GM18511 (cell line): ENCODE results near the gene ZCCHC7.
"Not testable (repeated sequence)": the region's sequence is repeated elsewhere in the genome, so short reads cannot be mapped to it uniquely, and the experiment has no call there.

Experiments
- ATAC-seq: cut with Tn5 transposase; IDR thresholded peaks from one replicate; pipeline ENCODE4 v1.9.1; 2021; ENCODE audit warnings: mild to moderate bottlenecking, moderate library complexity; ENCODE audit not compliant: unreplicated experiment

Gene ZCCHC7

GRCh38 chr9:37291612-37292238 lies 171.4 kb downstream of the ZCCHC7 start:
- not testable (repeated sequence) for ATAC-seq

DNA sequence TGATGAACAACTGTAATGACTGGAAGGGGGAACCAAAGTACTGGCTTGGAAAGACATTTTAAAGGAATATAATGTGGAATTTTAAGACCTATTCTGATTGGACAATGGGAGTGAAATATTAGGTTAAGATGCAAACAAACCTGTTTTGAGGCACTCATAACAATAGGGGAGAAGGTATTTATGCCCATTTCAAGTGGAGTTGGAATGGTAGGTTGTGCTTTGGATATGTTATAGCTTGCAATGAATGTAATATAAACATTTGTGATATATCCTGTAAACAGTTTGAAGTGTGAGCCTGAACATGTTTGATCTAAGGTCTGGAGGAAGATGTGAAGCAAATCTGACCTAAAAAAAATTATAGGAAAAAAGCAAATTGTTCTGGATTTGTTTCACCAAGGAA lies 172.5 kb downstream of the ZCCHC7 start:
- ATAC-seq = no peak

DNA sequence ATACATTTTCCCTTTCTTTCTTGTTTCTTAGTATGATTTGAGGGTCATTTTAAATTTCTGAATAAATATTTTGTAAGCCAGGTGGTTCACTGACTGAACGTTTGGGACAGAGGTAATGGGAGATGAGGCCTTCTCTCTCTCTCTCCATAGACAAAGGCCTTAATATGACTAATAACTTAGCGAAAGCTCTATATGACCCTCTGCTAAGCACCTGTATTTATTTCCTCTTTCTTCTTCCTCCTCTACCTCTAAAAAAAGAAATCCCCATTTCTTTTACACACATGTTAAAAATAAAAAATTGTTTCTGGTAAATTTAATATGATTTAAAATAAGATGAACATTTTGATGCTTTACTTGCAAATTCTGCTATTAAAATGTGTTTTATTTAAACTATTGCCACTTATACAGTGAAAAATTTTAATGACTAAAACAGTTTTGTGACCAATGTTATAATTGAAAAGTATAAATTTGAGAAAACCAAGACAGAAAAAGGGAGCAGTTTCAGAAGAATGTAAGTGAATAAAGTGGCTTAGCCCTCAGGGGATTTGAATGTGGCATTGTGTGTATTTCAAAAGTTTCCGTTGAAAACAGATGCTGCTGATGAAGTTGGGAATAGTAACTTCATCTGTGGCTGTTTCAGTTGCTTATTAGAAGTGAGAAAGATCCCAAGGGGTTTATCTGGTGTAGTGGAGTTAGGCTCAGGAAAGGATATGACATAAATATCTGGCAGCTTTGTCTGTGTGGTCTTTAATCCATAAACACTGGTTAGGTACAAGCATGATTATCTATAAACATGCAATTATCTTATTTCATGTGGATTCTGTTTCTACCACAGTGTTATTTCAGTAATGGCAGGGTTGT lies 173.5 kb downstream of the ZCCHC7 start:
- peak; percentile 72 for ATAC-seq

DNA sequence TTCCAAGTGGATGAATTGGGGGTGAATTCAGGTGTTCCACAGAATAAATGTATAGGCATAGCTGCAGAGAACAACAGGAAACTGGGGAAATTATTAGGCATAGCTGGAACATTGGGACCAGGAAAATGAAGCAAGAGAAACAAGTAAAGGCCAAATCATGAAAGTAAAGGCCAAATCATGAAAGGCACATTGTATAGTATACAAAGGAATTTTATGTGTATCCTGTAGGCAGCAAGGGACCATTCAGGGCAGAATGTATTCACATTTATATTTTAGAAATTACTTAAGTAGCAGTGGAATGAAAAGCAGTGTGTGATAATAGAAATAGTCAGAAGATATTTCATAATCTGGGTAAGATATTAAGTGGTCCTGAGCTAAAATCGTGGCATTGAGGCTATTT lies 174.8 kb downstream of the ZCCHC7 start:
- no peak for ATAC-seq

DNA sequence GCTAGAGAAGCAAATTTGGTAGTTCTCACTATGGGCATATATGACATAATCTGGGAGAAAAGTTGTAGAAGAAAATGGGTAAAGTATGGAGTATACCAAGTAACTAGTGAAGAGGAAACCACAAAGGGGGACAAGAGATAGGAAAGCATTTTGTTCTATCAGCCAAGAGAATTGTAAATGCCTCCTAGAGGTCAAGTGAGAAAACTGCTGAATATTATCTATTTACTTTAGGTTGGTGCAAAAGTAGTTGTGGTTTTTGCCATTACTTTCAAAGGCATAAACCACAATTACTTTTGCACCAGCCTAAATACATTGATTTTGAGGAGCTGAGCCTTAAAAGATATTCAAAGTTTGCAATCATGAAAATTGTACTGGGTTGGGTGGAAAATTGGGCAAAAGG lies 175.4 kb downstream of the ZCCHC7 start:
- no peak for ATAC-seq

DNA sequence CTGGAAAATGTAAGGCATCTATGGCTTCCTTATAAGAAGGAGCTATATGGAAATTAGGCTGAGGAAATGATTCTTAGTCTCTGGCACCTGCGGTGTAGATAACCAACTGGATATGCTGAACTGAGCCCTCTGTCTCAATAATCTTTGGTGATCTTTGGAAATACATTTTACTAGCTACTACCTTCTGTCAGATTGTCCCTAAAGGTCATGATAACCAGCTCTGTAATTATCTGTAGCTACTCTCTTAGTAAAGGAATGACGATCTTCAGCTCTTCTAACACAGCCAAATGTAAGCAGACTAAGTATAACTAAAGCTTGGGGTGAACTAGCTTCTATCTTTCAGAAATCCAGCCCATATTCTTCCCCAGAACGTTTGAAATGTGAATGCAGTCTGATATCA lies 177.2 kb downstream of the ZCCHC7 start:
- ATAC-seq = no peak

DNA sequence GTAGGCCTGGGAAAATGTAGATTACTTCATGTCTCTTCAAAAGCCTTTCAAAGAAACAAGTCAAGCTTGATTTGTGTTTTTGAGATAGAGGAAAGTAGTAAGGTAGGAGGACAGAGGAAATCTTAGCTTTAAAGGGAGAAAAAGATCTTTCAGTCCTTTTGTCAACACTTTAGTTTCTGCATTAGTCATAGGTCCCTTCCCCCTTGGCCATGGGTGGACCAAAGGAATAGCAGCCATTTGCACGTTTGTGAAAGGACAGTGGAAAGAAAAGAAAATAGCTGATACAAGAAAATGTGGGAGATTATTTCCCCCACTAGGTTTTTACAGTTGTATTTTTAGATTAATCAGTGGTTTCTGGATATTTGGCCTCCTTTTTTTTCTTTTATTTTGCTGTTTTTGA lies 180.2 kb downstream of the ZCCHC7 start:
- peak; percentile 42 for ATAC-seq

- no peak for ATAC-seq
Observed at GRCh38 chr9:37301042-37301853, 180.9 kb downstream of the ZCCHC7 start.

DNA sequence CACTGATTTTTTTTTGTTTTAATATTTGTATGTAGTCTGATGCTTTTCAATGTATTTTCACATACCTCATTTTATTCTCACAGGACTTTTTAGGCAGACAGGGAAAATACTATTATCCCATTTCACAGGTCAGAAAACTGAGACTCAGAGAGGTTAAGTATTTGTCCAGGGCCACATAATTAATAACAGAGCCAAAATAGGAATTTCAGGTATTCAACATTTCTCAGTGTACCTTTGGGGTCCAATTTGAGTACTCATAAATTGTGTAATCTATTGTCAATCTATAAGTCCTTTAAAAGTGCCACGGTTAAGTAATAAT lies 181.4 kb downstream of the ZCCHC7 start:
- no peak for ATAC-seq

- ATAC-seq = peak; percentile 84
Observed at GRCh38 chr9:37302277-37302676, 181.9 kb downstream of the ZCCHC7 start.

DNA sequence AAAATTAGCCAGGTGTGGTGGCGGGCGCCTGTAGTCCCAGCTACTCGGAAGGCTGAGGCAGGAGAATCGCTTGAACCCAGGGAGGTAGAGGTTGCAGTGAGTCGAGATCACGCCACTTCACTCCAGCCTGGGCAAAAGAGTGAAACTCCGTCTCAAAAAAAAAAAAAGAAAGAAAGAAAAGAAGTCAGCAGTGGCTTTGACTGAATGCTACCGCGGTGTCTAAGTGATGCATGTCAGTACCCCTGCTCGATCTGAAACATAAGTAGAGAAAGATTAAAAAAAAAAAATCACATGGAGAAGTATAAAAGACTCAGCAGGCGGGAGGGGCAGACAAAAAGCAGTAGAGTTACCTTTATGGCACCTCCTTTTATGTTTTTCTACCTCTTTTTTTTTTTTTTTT lies 182.9 kb downstream of the ZCCHC7 start:
- ATAC-seq = not testable (repeated sequence)

- ATAC-seq = no peak
Observed at GRCh38 chr9:37309136-37309535, 188.8 kb downstream of the ZCCHC7 start.

- no peak for ATAC-seq
Observed at GRCh38 chr9:37311938-37312708, 191.7 kb downstream of the ZCCHC7 start.

- peak; percentile 77 for ATAC-seq
Observed at GRCh38 chr9:37324261-37324683, 203.9 kb downstream of the ZCCHC7 start.

DNA sequence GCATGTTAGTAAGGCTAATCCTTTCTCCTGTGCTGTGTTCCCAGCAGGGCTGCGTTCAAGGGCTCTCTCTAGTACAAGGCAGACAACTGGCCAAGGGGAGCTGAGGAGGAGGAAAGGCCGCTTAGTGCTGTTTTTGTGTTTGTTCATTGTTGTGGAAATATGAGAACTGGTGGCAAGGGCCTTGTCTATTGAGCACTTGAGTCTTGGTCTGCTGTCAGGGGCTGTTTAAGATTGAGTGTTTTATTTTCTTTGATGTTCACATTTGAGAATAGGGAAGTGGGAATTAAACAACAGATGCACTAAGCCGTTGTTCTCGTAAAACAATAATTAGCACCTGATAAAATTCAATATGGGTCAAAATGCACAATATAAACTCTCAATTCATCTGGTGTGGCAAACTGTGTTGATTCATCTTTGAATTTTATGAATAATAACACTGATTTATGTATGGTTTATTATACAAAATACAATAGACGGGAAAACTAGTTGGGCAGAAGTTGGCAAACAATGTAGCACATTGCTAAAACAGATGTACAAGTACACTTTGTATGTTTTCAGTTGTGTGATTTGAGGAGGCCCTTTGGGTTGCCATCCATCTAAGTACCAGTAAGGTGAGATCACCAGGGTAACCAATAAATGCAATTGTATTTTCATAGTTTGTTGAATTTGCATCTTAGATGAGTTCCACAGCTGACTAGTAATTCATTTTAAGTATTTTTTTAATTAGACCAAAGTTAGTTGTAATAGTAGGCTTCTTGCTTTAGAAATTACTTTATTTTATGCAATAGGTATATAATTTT lies 204.5 kb downstream of the ZCCHC7 start:
- ATAC-seq = peak; percentile 52

DNA sequence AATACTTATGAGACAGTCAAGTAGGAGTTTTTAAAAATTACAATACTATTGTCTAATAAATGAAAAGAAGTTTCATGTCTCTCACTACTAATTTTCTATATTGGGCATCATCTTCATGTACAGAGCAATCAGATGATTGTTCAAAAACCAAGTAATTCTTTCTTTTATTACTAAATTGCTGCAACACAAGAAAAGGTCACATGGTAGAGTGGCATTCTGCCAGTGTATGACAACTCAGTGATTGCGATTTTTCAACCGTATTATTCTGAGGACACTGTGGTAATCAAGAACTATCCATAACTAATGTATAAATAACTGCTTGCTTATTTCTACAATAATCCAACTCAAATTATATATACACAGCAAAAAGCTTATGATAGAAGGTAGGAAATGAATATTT lies 205.4 kb downstream of the ZCCHC7 start:
- ATAC-seq = no peak

- no peak for ATAC-seq
Observed at GRCh38 chr9:37327553-37327952, 207.2 kb downstream of the ZCCHC7 start.

DNA sequence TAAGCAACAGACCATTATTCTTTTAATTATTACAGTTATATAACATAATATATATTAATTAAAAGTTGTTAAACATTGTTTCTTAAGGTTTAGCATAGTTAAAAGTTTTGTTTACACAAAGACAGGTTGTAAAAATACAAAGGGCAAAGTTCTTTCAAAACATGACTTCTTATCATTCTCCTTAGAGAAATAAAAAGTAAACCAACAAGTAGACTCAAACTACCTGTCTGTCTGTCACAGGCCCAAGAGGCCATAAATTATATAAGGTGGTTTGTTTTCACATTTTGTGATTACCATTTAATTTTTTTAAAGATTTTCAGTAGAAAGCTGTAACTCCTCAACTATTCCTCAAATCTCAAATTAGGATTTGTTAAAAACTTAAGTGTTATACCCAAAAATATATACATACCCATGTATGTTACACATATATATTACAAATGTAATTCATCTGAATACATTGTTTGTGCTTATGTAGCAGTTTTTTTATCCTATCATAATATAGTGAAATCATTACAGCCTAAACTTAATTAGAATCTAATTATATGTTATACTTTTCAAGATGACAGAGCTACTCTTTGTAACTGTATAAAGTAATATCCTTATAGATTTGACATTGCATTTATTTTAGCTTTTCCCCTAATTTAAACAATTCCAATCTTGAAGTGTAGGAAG lies 208.3 kb downstream of the ZCCHC7 start:
- no peak for ATAC-seq

- ATAC-seq = no peak
Observed at GRCh38 chr9:37329576-37329975, 209.2 kb downstream of the ZCCHC7 start.

GRCh38 chr9:37331871-37332270 lies 211.5 kb downstream of the ZCCHC7 start:
- ATAC-seq = no peak
